Colonic mucosa (tissue), 4 donors: Measurements from ENCODE around the gene APLP2. TPM values are rescaled to one million over a fixed set of nuclear protein-coding genes. Genes with fewer than 3 reads are reported as not detected.
"Not testable (repeated sequence)": the region's sequence is repeated elsewhere in the genome, so short reads cannot be mapped to it uniquely, and the experiment has no call there.

ENCODE experiments used
- DNase-seq: peaks from one replicate; pipeline ENCODE4 v3.0.0-alpha.2; 2020
- H3K27ac ChIP-seq: fragments of 200-600 bp; one replicate; pipeline ENCODE4 v1.8.0; 2021
- H3K27me3 ChIP-seq: fragments of 200-600 bp; one replicate; pipeline ENCODE4 v1.8.0; 2021
- H3K36me3 ChIP-seq: fragments of 200-600 bp; one replicate; pipeline ENCODE4 v1.8.0; 2021
- H3K4me1 ChIP-seq: fragments of 200-600 bp; one replicate; pipeline ENCODE4 v1.8.0; 2021; ENCODE audit warnings: mild to moderate bottlenecking
- H3K4me3 ChIP-seq: fragments of 200-600 bp; one replicate; pipeline ENCODE4 v1.8.0; 2021
- H3K9ac ChIP-seq, 2 donors: one replicate each; pipeline ENCODE4 v1.7.0; 2013; ENCODE audit warnings: control low read depth in 2 of 2, low read depth in 2 of 2, low read length in 2 of 2
- H3K9me3 ChIP-seq: fragments of 200-600 bp; one replicate; pipeline ENCODE4 v1.8.0; 2021
- CTCF ChIP-seq: fragments of 200-600 bp; IDR thresholded peaks from one replicate; pipeline ENCODE4 v1.8.0; 2022; ENCODE audit warnings: antibody characterized with exemption, mild to moderate bottlenecking
- intact Hi-C: fragments of 100-400 bp; cut with DNase I; formaldehyde crosslinking; loops from one replicate; pipeline ENCODE4 v1.14.1; 2022
- total RNA-seq, 2 donors: library from RNA; stranded (reverse); fragmentation: NEBNext Ultra II Directional in 1 of 2; extraction: Animal tissue kit (Norgen Biotek cat#: 25700) in 1 of 2; gene quantifications; one replicate each; pipeline ENCODE4 v1.2.1, GENCODE V29; 2021
- donor health status: healthy.
- donor health status: DM: no; HTN: no; CAD: no.
- donor health status: DM: no; HTN: no; CAD: no.

Gene APLP2
- total RNA-seq, 2 donors from 2014 or later, result 285 to 388 TPM

- TF ChIP-seq CTCF, result no peak
- no peaks in the 10 kb centered on the region for H3K27me3 ChIP-seq
- H3K36me3 ChIP-seq, result no peaks in the 10 kb centered on the region
- H3K27ac ChIP-seq, result no peak overlapping the region
- no peak overlapping the region for H3K4me3 ChIP-seq
- H3K9ac ChIP-seq, result no peak overlapping the region
- H3K9me3 ChIP-seq, result no peaks in the 10 kb centered on the region
- intact Hi-C loops, result no loop called here
- DNase-seq, result no peak
- no peaks in the 10 kb centered on the region for H3K4me1 ChIP-seq
Observed at GRCh38 chr11:130086669-130087068, 17.0 kb downstream of the APLP2 start.

GRCh38 chr11:130087294-130087926 lies 17.7 kb downstream of the APLP2 start:
- H3K4me1 ChIP-seq, result no peaks in the 10 kb centered on the region
- no peak overlapping the region for H3K27ac ChIP-seq
- no peaks in the 10 kb centered on the region for H3K27me3 ChIP-seq
- intact Hi-C loops, result no loop called here
- no peak for TF ChIP-seq CTCF
- no peak for DNase-seq
- no peaks in the 10 kb centered on the region for H3K36me3 ChIP-seq
- no peak overlapping the region for H3K9ac ChIP-seq
- H3K9me3 ChIP-seq, result no peaks in the 10 kb centered on the region
- no peak overlapping the region for H3K4me3 ChIP-seq

GRCh38 chr11:130088217-130088616 lies 18.5 kb downstream of the APLP2 start:
- no peak for TF ChIP-seq CTCF
- DNase-seq, result no peak
- no peak overlapping the region for H3K4me3 ChIP-seq
- H3K27ac ChIP-seq, result no peak overlapping the region
- intact Hi-C loops, result no loop called here
- no peak overlapping the region for H3K9ac ChIP-seq
- H3K36me3 ChIP-seq, result no peaks in the 10 kb centered on the region
- H3K27me3 ChIP-seq, result no peaks in the 10 kb centered on the region
- no peaks in the 10 kb centered on the region for H3K9me3 ChIP-seq
- no peaks in the 10 kb centered on the region for H3K4me1 ChIP-seq

- no peak overlapping the region for H3K4me3 ChIP-seq
- no peak overlapping the region for H3K27ac ChIP-seq
- no peak overlapping the region for H3K9ac ChIP-seq
- no peak for DNase-seq
- no peaks in the 10 kb centered on the region for H3K9me3 ChIP-seq
- no peaks in the 10 kb centered on the region for H3K4me1 ChIP-seq
- TF ChIP-seq CTCF, result no peak
- no peaks in the 10 kb centered on the region for H3K36me3 ChIP-seq
- H3K27me3 ChIP-seq, result no peaks in the 10 kb centered on the region
- intact Hi-C loops, result no loop called here
Observed at GRCh38 chr11:130088919-130089673, 19.4 kb downstream of the APLP2 start.

GRCh38 chr11:130089674-130090073 lies 20.0 kb downstream of the APLP2 start:
- no peak overlapping the region for H3K4me3 ChIP-seq
- intact Hi-C loops, result no loop called here
- no peak overlapping the region for H3K27ac ChIP-seq
- no peak overlapping the region for H3K9ac ChIP-seq
- no peaks in the 10 kb centered on the region for H3K27me3 ChIP-seq
- no peaks in the 10 kb centered on the region for H3K36me3 ChIP-seq
- TF ChIP-seq CTCF, result no peak
- DNase-seq, result no peak
- H3K9me3 ChIP-seq, result no peaks in the 10 kb centered on the region
- no peaks in the 10 kb centered on the region for H3K4me1 ChIP-seq

GRCh38 chr11:130090517-130090916 lies 20.8 kb downstream of the APLP2 start:
- H3K9me3 ChIP-seq, H3K4me3 ChIP-seq, DNase-seq, intact Hi-C loops, H3K9ac ChIP-seq, H3K4me1 ChIP-seq, H3K27ac ChIP-seq, H3K27me3 ChIP-seq, H3K36me3 ChIP-seq: not testable (repeated sequence)

GRCh38 chr11:130091169-130091568 lies 21.5 kb downstream of the APLP2 start:
- DNase-seq, H3K4me3 ChIP-seq, H3K9ac ChIP-seq, H3K27me3 ChIP-seq, H3K36me3 ChIP-seq, H3K27ac ChIP-seq, H3K4me1 ChIP-seq, intact Hi-C loops, H3K9me3 ChIP-seq: not testable (repeated sequence)
